Cortex of kidney (tissue), 1 donor: ENCODE data around the gene CERS2.
A peak's percentile ranks its signal among the peaks of the same experiment; 100 is the strongest.
"Not testable (repeated sequence)": the region's sequence is repeated elsewhere in the genome, so short reads cannot be mapped to it uniquely, and the experiment has no call there.

Source experiments
- DNase-seq: peaks from one replicate; lab custom pipeline; 2025; lab: John Stamatoyannopoulos, UW

The CERS2 gene

GRCh38 chr1:150969626-150970025 lies 5.0 kb downstream of the CERS2 start:
- DNase-seq, result no peak

GRCh38 chr1:150968491-150968890 lies 6.1 kb downstream of the CERS2 start:
- DNase-seq, result no peak

GRCh38 chr1:150967936-150968335 lies 6.7 kb downstream of the CERS2 start:
- no peak for DNase-seq

GRCh38 chr1:150966011-150966410 lies 8.6 kb downstream of the CERS2 start:
- DNase-seq, result no peak

- DNase-seq, result no peak
These were observed 9.0 kb downstream of the CERS2 start for GRCh38 chr1:150965605-150966004.

- DNase-seq, result no peak
These were observed 10.5 kb downstream of the CERS2 start for GRCh38 chr1:150964164-150964489.

GRCh38 chr1:150963321-150964163 lies 11.1 kb downstream of the CERS2 start:
- no peak for DNase-seq

GRCh38 chr1:150961756-150962155 lies 12.9 kb downstream of the CERS2 start:
- DNase-seq, result no peak

GRCh38 chr1:150960646-150961045 lies 14.0 kb downstream of the CERS2 start:
- DNase-seq, result no peak

GRCh38 chr1:150957666-150958065 lies 17.0 kb downstream of the CERS2 start:
- no peak for DNase-seq

GRCh38 chr1:150955280-150955679 lies 19.4 kb downstream of the CERS2 start:
- DNase-seq, result no peak

- no peak for DNase-seq
These were observed 19.9 kb downstream of the CERS2 start for GRCh38 chr1:150954708-150955107.

GRCh38 chr1:150944856-150945255 lies 29.8 kb downstream of the CERS2 start:
- no peak for DNase-seq

- no peak for DNase-seq
These were observed 42.9 kb downstream of the CERS2 start for GRCh38 chr1:150931773-150932172.

GRCh38 chr1:150928775-150929174 lies 45.9 kb downstream of the CERS2 start:
- not testable (repeated sequence) for DNase-seq

GRCh38 chr1:150928286-150928685 lies 46.3 kb downstream of the CERS2 start:
- no peak for DNase-seq

GRCh38 chr1:150927624-150928023 lies 47.0 kb downstream of the CERS2 start:
- DNase-seq, result no peak

- DNase-seq, result peak; percentile 27
These were observed 48.4 kb downstream of the CERS2 start, which contains the start of gene SETDB1 for GRCh38 chr1:150926097-150926741. SETDB1 (plus strand) TSS chr1:150926363; CDS start chr1:150927715, 1,352 bp downstream.

- DNase-seq, result no peak
These were observed 49.6 kb downstream of the CERS2 start for GRCh38 chr1:150925080-150925479.

- DNase-seq, result no peak
These were observed 52.1 kb downstream of the CERS2 start for GRCh38 chr1:150922519-150922975.

- no peak for DNase-seq
These were observed 57.2 kb downstream of the CERS2 start for GRCh38 chr1:150917387-150917786.
